ENCODE results near the gene MTX1.
"Not testable (repeated sequence)": the region's sequence is repeated elsewhere in the genome, so short reads cannot be mapped to it uniquely, and the experiment has no call there.

DNA sequence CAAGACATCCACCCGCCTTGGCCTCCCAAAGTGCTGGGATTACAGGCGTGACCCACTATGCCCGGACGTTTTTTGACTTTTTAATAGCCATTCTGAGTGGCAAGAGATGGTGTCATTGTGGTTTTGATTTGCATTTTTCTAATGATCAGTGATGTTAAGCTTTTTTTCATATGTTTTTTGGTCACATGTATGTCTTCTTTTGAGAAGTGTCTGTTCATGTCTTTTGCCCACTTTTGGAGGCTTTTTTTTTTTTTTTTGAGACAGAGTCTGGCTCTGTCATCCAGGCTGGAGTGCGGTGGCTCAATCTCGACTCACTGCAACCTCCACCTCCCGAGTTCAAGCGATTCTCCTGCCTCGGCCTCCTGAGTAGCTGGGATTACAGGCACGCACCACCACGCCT is 43.9 kb upstream of the MTX1 start:
- TF ChIP-seq, protein P1, sequence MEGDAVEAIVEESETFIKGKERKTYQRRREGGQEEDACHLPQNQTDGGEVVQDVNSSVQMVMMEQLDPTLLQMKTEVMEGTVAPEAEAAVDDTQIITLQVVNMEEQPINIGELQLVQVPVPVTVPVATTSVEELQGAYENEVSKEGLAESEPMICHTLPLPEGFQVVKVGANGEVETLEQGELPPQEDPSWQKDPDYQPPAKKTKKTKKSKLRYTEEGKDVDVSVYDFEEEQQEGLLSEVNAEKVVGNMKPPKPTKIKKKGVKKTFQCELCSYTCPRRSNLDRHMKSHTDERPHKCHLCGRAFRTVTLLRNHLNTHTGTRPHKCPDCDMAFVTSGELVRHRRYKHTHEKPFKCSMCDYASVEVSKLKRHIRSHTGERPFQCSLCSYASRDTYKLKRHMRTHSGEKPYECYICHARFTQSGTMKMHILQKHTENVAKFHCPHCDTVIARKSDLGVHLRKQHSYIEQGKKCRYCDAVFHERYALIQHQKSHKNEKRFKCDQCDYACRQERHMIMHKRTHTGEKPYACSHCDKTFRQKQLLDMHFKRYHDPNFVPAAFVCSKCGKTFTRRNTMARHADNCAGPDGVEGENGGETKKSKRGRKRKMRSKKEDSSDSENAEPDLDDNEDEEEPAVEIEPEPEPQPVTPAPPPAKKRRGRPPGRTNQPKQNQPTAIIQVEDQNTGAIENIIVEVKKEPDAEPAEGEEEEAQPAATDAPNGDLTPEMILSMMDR (IDR thresholded peaks at IDR 0.05) = not testable (repeated sequence)
- TF ChIP-seq POLR2A (IDR thresholded peaks at IDR 0.05) = not testable (repeated sequence)
